ENCODE results near the gene DUSP16.

GRCh38 chr12:12503384-12504078, 59.1 kb downstream of the DUSP16 start:
- TF ChIP-seq CTCF (IDR thresholded peaks at IDR 0.05; ENCODE audit: insufficient read depth, low read length): no peak
- TF ChIP-seq REST (IDR thresholded peaks at IDR 0.05; ENCODE audit: insufficient replicate concordance, low read depth): no peak
- TF ChIP-seq POLR2AphosphoS5 (IDR thresholded peaks at IDR 0.05; ENCODE audit: low read depth): no peak
